Kidney (tissue), 14 donors: Measurements from ENCODE around the gene SDK1. TPM values are rescaled to one million over a fixed set of nuclear protein-coding genes. Genes with fewer than 3 reads are reported as not detected.

Experiments
- DNase-seq, 5 donors: peaks; one replicate each; pipeline ENCODE4 v3.0.0-alpha.2; 2013 to 2020
- FAIRE-seq: peaks from 2 replicates; lab custom pipeline; 2012; peaks lifted over from hg19 to GRCh38; lab: Jason Lieb, UNC
- H3K27ac ChIP-seq, 2 donors: one replicate each; pipeline ENCODE4 v1.7.0; 2013; ENCODE audit warnings: low read depth in 2 of 2, low read length in 2 of 2, inconsistent platforms in 1 of 2
- H3K27me3 ChIP-seq: one replicate; pipeline ENCODE4 v1.7.1; 2013; ENCODE audit warnings: low read length, inconsistent platforms; ENCODE audit not compliant: control insufficient read depth, insufficient read depth
- H3K36me3 ChIP-seq, 3 donors: one replicate each; pipeline versions ENCODE4 v1.7.0 to v1.7.1; 2013; ENCODE audit warnings: low read length in 3 of 3, control low read depth in 1 of 3, inconsistent platforms in 1 of 3; ENCODE audit not compliant: insufficient read depth in 3 of 3, control insufficient read depth in 2 of 3
- H3K4me1 ChIP-seq, 3 donors: one replicate each; pipeline versions ENCODE4 v1.7.0 to v1.7.1; 2013; ENCODE audit warnings: low read length in 3 of 3, inconsistent platforms in 1 of 3, low read depth in 1 of 3; ENCODE audit not compliant: control insufficient read depth in 2 of 3, insufficient read depth in 2 of 3
- H3K4me3 ChIP-seq, 3 donors: one replicate each; pipeline versions ENCODE4 v1.7.0 to v1.8.1; 2013; ENCODE audit warnings: low read length in 3 of 3, control low read depth in 1 of 3, inconsistent platforms in 1 of 3
- H3K9ac ChIP-seq, 3 donors: one replicate each; pipeline versions ENCODE4 v1.7.0 to v1.7.1; 2013; ENCODE audit warnings: low read length in 3 of 3, control low read depth in 1 of 3, inconsistent platforms in 1 of 3
- H3K9me3 ChIP-seq, 3 donors: one replicate each; pipeline versions ENCODE4 v1.7.0 to v1.7.1; 2013; ENCODE audit warnings: low read length in 3 of 3, control low read depth in 1 of 3, inconsistent platforms in 1 of 3; ENCODE audit not compliant: control insufficient read depth in 2 of 3, insufficient read depth in 1 of 3
- intact Hi-C: fragments of 100-400 bp; cut with DNase I; formaldehyde crosslinking; loops from one replicate; pipeline ENCODE4 v1.11.1; 2022
- polyA plus RNA-seq: library from polyadenylated mRNA; stranded (reverse); fragments of 350-450 nt; fragmentation: Illumina TruSeq; extraction: RNeasy Lipid Tissue Mini Kit (QIAGEN cat#74804); gene quantifications from one replicate; pipeline ENCODE4 v1.2.3, GENCODE V29; 2014; ENCODE audit warnings: low read depth, low replicate concordance; ENCODE audit not compliant: insufficient read depth
- total RNA-seq: library from RNA; stranded (reverse); fragmentation: NEBNext Ultra II Directional; extraction: Animal tissue kit (Norgen Biotek cat#: 25700); gene quantifications from one replicate; pipeline ENCODE4 v1.2.1, GENCODE V29; 2021
- TF ChIP-seq, protein P1 (sequence below): IDR thresholded peaks from 3 replicates; pipeline ENCODE4 v1.5.1; 2012; ENCODE audit warnings: mild to moderate bottlenecking, moderate library complexity, borderline replicate concordance; ENCODE audit not compliant: insufficient read depth; ENCODE audit errors: extremely low read depth
- donor health status: control.
- donor health status: control.
- donor health status: control.
- donor health status: control.
- donor health status: control.
- donor health status: DM: yes; HTN: yes; CAD: no.
- donor health status: Normal renal cell carcinoma (clear cell type).

Gene SDK1
- total and polyA plus RNA-seq, 2 donors from 2014 or later, result 2.0 to 38.3 TPM

GRCh38 chr7:3533040-3533439 is 232.0 kb downstream of the SDK1 start:
- TF ChIP-seq, protein P1, sequence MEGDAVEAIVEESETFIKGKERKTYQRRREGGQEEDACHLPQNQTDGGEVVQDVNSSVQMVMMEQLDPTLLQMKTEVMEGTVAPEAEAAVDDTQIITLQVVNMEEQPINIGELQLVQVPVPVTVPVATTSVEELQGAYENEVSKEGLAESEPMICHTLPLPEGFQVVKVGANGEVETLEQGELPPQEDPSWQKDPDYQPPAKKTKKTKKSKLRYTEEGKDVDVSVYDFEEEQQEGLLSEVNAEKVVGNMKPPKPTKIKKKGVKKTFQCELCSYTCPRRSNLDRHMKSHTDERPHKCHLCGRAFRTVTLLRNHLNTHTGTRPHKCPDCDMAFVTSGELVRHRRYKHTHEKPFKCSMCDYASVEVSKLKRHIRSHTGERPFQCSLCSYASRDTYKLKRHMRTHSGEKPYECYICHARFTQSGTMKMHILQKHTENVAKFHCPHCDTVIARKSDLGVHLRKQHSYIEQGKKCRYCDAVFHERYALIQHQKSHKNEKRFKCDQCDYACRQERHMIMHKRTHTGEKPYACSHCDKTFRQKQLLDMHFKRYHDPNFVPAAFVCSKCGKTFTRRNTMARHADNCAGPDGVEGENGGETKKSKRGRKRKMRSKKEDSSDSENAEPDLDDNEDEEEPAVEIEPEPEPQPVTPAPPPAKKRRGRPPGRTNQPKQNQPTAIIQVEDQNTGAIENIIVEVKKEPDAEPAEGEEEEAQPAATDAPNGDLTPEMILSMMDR, result no peak
- DNase-seq (no peak), FAIRE-seq (no peak)
- H3K4me1 ChIP-seq, result no peaks in the 10 kb centered on the region
- H3K27me3 ChIP-seq, result no peaks in the 10 kb centered on the region
- intact Hi-C loops, result no loop called here
- H3K27ac ChIP-seq, result no peak overlapping the region
- no peaks in the 10 kb centered on the region for H3K36me3 ChIP-seq
- no peak overlapping the region for H3K9ac ChIP-seq
- H3K4me3 ChIP-seq, result no peak overlapping the region
- no peaks in the 10 kb centered on the region for H3K9me3 ChIP-seq

GRCh38 chr7:3537210-3537875 is 236.3 kb downstream of the SDK1 start:
- DNase-seq, result peak in 1 of 5 donors; percentile 12
- Histone ChIP-seq H3K9me3 (no peaks in the 10 kb centered on the region), H3K27me3 (no peaks in the 10 kb centered on the region), H3K36me3 (no peaks in the 10 kb centered on the region), H3K4me1 (no peaks in the 10 kb centered on the region), H3K4me3 (no peak overlapping the region), H3K9ac (no peak overlapping the region), H3K27ac (no peak overlapping the region)
- FAIRE-seq, result no peak
- TF ChIP-seq, protein P1, result no peak
- intact Hi-C loops, result no loop called here

- Histone ChIP-seq H3K27ac (no peak overlapping the region), H3K9ac (no peak overlapping the region), H3K9me3 (no peaks in the 10 kb centered on the region), H3K4me1 (no peaks in the 10 kb centered on the region), H3K27me3 (no peaks in the 10 kb centered on the region), H3K4me3 (no peak overlapping the region), H3K36me3 (no peaks in the 10 kb centered on the region)
- peak in 4 of 5 donors; percentile 15 to 61 (median 50) for DNase-seq
- no peak for FAIRE-seq
- TF ChIP-seq, protein P1, result no peak
- intact Hi-C loops, result no loop called here
These were observed 237.0 kb downstream of the SDK1 start for GRCh38 chr7:3538041-3538440.
